ENCODE results near the gene ADGRB2. TPM values are rescaled to one million over a fixed set of nuclear protein-coding genes. Genes with fewer than 3 reads are reported as not detected.

Gene ADGRB2
- total RNA-seq, 1 donor, result 0.54 TPM

- no peak for DNase-seq (ENCODE audit: low read depth in 2 of 3, low spot score in 2 of 3)
Observed at GRCh38 chr1:31784356-31785019, 20.3 kb upstream of the ADGRB2 start.

GRCh38 chr1:31783846-31784245 is 19.7 kb upstream of the ADGRB2 start:
- no peak for DNase-seq (ENCODE audit: low read depth in 2 of 3, low spot score in 2 of 3)

GRCh38 chr1:31782421-31783410 is 18.6 kb upstream of the ADGRB2 start:
- no peak for DNase-seq (ENCODE audit: low read depth in 2 of 3, low spot score in 2 of 3)

- DNase-seq (ENCODE audit: low read depth in 2 of 3, low spot score in 2 of 3), result no peak
Observed at GRCh38 chr1:31781756-31782371, 17.7 kb upstream of the ADGRB2 start.

GRCh38 chr1:31781138-31781755 is 17.1 kb upstream of the ADGRB2 start:
- DNase-seq (ENCODE audit: low read depth in 2 of 3, low spot score in 2 of 3), result no peak

GRCh38 chr1:31780632-31781031 is 16.5 kb upstream of the ADGRB2 start:
- DNase-seq (ENCODE audit: low read depth in 2 of 3, low spot score in 2 of 3), result no peak

- DNase-seq (ENCODE audit: low read depth in 2 of 3, low spot score in 2 of 3), result no peak
Observed at GRCh38 chr1:31779687-31780086, 15.5 kb upstream of the ADGRB2 start.

- DNase-seq (ENCODE audit: low read depth in 2 of 3, low spot score in 2 of 3), result no peak
Observed at GRCh38 chr1:31778763-31779488, 14.8 kb upstream of the ADGRB2 start.

- DNase-seq (ENCODE audit: low read depth in 2 of 3, low spot score in 2 of 3), result no peak
Observed at GRCh38 chr1:31776516-31776915, 12.4 kb upstream of the ADGRB2 start.

GRCh38 chr1:31776032-31776431 is 11.9 kb upstream of the ADGRB2 start:
- no peak for DNase-seq (ENCODE audit: low read depth in 2 of 3, low spot score in 2 of 3)

- no peak for DNase-seq (ENCODE audit: low read depth in 2 of 3, low spot score in 2 of 3)
Observed at GRCh38 chr1:31775210-31775999, 11.3 kb upstream of the ADGRB2 start.

GRCh38 chr1:31774495-31774894 is 10.4 kb upstream of the ADGRB2 start:
- DNase-seq (ENCODE audit: low read depth in 2 of 3, low spot score in 2 of 3), result no peak

GRCh38 chr1:31773861-31774260 is 9.7 kb upstream of the ADGRB2 start:
- no peak for DNase-seq (ENCODE audit: low read depth in 2 of 3, low spot score in 2 of 3)

- no peak for DNase-seq (ENCODE audit: low read depth in 2 of 3, low spot score in 2 of 3)
Observed at GRCh38 chr1:31772669-31773248, 8.6 kb upstream of the ADGRB2 start.

GRCh38 chr1:31771891-31772668 is 7.9 kb upstream of the ADGRB2 start:
- DNase-seq (ENCODE audit: low read depth in 2 of 3, low spot score in 2 of 3), result peak in 1 of 3 donors; percentile 42

- no peak for DNase-seq (ENCODE audit: low read depth in 2 of 3, low spot score in 2 of 3)
Observed at GRCh38 chr1:31769720-31770390, 5.7 kb upstream of the ADGRB2 start.

GRCh38 chr1:31768939-31769704 is 5.0 kb upstream of the ADGRB2 start:
- DNase-seq (ENCODE audit: low read depth in 2 of 3, low spot score in 2 of 3), result peak in 1 of 3 donors; percentile 43
